Nephron progenitor cell (in vitro differentiated cells): ENCODE measurements around the gene RNF20.
"Not testable (repeated sequence)": the region's sequence is repeated elsewhere in the genome, so short reads cannot be mapped to it uniquely, and the experiment has no call there.

Source experiments
- DNase-seq: peaks from one replicate; pipeline ENCODE4 v3.0.0; 2021
- H3K27ac Mint-ChIP-seq: 2 replicates; pipeline ENCODE4 v1.8.0; 2021; ENCODE audit warnings: mild to moderate bottlenecking, moderate library complexity, mixed read lengths
- H3K27me3 Mint-ChIP-seq: 2 replicates; pipeline ENCODE4 v1.8.0; 2021; ENCODE audit warnings: mild to moderate bottlenecking, low read depth, mixed read lengths; ENCODE audit not compliant: poor library complexity
- H3K36me3 Mint-ChIP-seq: 2 replicates; pipeline ENCODE4 v1.8.0; 2021; ENCODE audit warnings: low read depth, mixed read lengths
- H3K4me1 Mint-ChIP-seq: 2 replicates; pipeline ENCODE4 v1.8.0; 2021; ENCODE audit warnings: mixed read lengths
- H3K4me3 Mint-ChIP-seq: 2 replicates; pipeline ENCODE4 v1.8.0; 2021; ENCODE audit warnings: mild to moderate bottlenecking, moderate library complexity, mixed read lengths
- H3K9me3 Mint-ChIP-seq: 2 replicates; pipeline ENCODE4 v1.8.0; 2021; ENCODE audit warnings: mild to moderate bottlenecking, moderate library complexity, mixed read lengths
- TF ChIP-seq, protein P1 (sequence below): fragments of 200-600 bp; sonication (generic); IDR thresholded peaks from 2 replicates; pipeline ENCODE4 v1.5.0; 2021; ENCODE audit warnings: antibody characterized with exemption

Gene RNF20

DNA sequence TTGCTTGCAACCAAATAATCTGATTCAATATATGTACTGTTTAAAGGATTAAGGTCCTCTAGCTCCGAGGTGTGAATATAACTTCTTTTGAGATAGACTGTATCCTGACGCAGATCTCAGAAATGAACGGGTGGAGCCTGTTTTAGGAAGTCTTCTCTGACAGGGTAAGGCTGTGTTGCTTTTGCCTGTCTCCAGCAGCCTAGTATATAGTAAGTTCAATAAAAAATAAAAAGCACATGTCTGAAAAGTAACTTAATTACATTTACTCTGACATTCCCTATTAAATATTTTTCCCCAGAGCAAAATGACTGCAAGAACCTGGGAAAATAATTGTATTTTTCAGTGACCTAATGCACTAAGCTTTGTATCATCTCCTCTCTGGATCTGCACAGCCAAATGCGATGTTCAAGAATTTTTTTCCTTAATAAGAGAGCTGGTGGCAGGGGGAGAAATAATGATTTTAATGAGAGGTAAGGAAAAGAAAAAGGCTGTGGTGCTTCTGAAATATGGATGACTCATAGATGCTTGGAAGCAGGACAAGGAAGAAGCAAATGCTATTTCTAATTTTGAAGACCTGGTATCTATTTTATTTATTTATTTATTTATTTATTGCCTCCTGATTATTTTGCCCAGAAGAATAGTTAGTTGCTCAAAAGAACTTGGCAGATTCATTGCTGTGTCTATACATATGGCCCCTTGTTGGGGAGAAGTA is 53.8 kb downstream of the RNF20 start:
- Mint-ChIP-seq H3K36me3 (no peaks in the 10 kb centered on the region), H3K4me1 (no peaks in the 10 kb centered on the region), H3K27ac (no peak overlapping the region), H3K4me3 (no peak overlapping the region), H3K9me3 (no peaks in the 10 kb centered on the region), H3K27me3 (no peaks in the 10 kb centered on the region)
- TF ChIP-seq, protein P1, sequence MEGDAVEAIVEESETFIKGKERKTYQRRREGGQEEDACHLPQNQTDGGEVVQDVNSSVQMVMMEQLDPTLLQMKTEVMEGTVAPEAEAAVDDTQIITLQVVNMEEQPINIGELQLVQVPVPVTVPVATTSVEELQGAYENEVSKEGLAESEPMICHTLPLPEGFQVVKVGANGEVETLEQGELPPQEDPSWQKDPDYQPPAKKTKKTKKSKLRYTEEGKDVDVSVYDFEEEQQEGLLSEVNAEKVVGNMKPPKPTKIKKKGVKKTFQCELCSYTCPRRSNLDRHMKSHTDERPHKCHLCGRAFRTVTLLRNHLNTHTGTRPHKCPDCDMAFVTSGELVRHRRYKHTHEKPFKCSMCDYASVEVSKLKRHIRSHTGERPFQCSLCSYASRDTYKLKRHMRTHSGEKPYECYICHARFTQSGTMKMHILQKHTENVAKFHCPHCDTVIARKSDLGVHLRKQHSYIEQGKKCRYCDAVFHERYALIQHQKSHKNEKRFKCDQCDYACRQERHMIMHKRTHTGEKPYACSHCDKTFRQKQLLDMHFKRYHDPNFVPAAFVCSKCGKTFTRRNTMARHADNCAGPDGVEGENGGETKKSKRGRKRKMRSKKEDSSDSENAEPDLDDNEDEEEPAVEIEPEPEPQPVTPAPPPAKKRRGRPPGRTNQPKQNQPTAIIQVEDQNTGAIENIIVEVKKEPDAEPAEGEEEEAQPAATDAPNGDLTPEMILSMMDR: no peak
- no peak for DNase-seq

DNA sequence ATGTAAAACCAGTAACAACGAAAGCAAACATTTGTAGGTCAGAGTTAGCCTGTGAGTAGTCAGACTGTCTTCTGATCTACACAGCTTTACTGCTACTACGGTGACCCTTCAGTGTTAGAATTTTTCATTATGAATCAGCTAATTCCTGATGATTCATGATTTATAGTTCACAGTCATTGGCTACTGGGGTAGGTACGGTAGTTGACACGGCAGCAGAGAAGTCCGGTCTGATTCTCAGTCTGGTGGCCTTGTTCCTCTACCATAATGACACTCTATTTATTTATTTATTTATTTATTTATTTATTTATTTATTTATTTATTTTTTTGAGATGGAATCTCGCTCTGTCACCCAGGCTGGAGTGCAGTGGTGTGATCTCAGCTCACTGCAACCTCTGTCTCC is 56.4 kb downstream of the RNF20 start:
- H3K27ac Mint-ChIP-seq: not testable (repeated sequence)

DNA sequence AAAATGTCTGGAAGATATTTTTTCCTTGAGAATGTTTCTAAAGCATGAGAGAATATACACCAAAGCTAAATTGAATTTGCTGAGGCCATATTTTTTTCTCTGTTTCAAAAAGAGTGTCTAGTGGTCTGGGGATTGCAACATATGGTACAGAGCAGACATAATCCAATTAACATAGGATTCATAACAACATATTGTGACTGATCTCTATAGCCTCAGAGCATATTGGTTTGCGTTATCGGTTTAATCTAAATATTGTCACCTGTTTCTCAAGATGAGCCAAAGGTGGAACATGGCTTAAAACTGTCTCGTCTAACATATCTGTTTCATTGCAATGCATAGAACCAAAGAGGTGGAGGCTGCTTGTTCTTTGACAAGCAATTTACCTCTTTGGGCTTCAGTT is 57.2 kb downstream of the RNF20 start:
- no peaks in the 10 kb centered on the region for H3K36me3 Mint-ChIP-seq
- no peak for DNase-seq
- H3K4me1 Mint-ChIP-seq: no peaks in the 10 kb centered on the region
- H3K4me3 Mint-ChIP-seq: no peak overlapping the region
- H3K27me3 Mint-ChIP-seq: peaks cover 4% of the 10 kb centered on the region
- H3K9me3 Mint-ChIP-seq: no peaks in the 10 kb centered on the region
- TF ChIP-seq, protein P1: no peak
- no peak overlapping the region for H3K27ac Mint-ChIP-seq

More for the DNA sequence above, 56.4 kb downstream of the RNF20 start:
- not testable (repeated sequence) for H3K27me3 Mint-ChIP-seq, DNase-seq, H3K36me3 Mint-ChIP-seq, H3K4me3 Mint-ChIP-seq, H3K9me3 Mint-ChIP-seq, H3K4me1 Mint-ChIP-seq

DNA sequence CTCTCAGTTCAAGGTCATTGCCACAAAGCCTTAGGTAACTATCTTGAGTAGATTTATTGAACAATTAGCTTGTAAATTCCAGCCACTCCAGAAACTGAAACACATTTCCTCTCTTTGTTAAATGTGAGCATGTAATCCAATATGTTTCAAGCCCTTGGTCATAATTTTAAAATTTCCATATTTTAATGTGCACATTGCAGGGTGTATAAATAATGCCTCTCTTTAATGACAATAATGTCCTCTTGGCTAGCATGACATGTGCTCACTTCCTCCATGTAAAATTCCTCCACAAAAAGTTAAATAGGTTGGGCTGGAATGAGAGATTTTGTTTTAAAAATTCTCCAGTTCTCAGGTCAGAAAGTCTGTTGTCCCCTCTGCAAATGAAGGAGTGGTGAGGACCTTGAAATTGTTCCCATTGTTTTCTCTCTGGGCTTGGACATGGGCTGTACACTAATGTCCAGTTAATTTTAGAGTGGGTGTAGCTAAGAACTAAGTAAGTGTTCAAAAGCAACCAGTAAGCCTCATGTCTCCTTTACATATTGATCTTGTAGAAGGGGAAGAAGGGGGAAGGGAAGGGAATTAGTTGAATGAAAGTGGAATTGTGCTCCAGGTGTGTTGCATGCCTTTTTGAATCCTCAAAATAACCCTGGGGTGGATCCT is 58.3 kb downstream of the RNF20 start:
- Mint-ChIP-seq H3K36me3 (no peaks in the 10 kb centered on the region), H3K4me1 (no peaks in the 10 kb centered on the region), H3K9me3 (no peaks in the 10 kb centered on the region), H3K27ac (no peak overlapping the region), H3K4me3 (no peak overlapping the region), H3K27me3 (peaks cover 7% of the 10 kb centered on the region)
- no peak for DNase-seq
- TF ChIP-seq, protein P1: no peak

DNA sequence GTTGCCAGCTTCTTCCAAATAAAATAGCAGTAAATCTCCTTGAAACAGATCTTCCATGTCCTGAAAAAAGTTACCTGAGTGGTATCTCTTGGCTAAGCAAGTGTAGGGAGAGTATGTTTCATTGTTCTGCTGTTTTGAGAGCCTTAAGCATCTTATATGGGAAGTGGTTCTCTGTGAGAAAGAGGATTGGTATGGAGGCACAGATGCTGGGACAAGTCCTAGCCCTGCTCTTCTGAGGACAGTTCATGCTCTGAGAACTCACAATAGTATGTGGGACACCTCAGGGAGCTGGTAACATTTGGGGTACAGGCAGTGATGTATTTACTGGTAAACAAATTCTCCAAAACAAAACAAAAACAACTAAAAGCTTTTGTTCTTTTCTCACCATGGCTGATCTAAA is 59.1 kb downstream of the RNF20 start:
- peaks cover 7% of the 10 kb centered on the region for H3K27me3 Mint-ChIP-seq
- TF ChIP-seq, protein P1: no peak
- no peaks in the 10 kb centered on the region for H3K36me3 Mint-ChIP-seq
- no peaks in the 10 kb centered on the region for H3K9me3 Mint-ChIP-seq
- no peak overlapping the region for H3K4me3 Mint-ChIP-seq
- no peaks in the 10 kb centered on the region for H3K4me1 Mint-ChIP-seq
- H3K27ac Mint-ChIP-seq: no peak overlapping the region
- no peak for DNase-seq

DNA sequence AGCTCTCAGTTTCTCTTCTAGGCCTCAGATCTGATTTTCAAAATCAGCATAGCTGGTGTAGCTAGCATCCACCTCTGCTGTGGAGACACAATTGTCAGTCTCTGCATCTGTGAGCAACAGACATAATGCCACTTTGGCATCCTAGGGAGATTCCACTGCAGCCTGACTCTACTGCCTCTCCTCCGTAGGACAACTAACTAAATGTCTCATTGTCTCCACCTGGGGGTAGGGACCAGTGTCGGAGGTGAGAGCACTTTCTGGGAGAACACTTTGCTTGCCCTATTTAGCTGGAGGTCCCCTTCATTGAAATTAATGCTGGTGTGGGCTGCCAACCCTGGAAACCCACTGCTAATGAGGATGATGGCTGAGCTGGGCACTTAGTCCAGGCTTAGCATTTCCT is 59.7 kb downstream of the RNF20 start:
- H3K4me1 Mint-ChIP-seq: no peaks in the 10 kb centered on the region
- TF ChIP-seq, protein P1: no peak
- no peak for DNase-seq
- H3K27ac Mint-ChIP-seq: no peak overlapping the region
- no peaks in the 10 kb centered on the region for H3K36me3 Mint-ChIP-seq
- H3K27me3 Mint-ChIP-seq: peaks cover 7% of the 10 kb centered on the region
- no peak overlapping the region for H3K4me3 Mint-ChIP-seq
- no peaks in the 10 kb centered on the region for H3K9me3 Mint-ChIP-seq
